ENCODE data around the gene TMEM120B.

- TF ChIP-seq CTCF (conservative IDR thresholded peaks at IDR 0.05; ENCODE audit: low read length) (no peak; the same call in 1 of the 2 replicates), EZH2phosphoT487 (IDR thresholded peaks at IDR 0.05; ENCODE audit: borderline replicate concordance, low read depth, low read length) (no peak)
Measured at GRCh38 chr12:121713257-121713777, 765 bp downstream of the TMEM120B start.

All from OCI-LY7 (cell line).